OCI-LY1 (cell line): ENCODE measurements around the gene STXBP2.

Experiments used
- CTCF ChIP-seq: fragments of 200-600 bp; sonication (generic), shearing (Covaris generic); IDR thresholded peaks from 2 replicates; pipeline ENCODE4 v1.5.1; 2017; ENCODE audit warnings: mild to moderate bottlenecking, antibody characterized with exemption, low read length, moderate library complexity, mixed read lengths
- EZH2 ChIP-seq: fragments of 200-600 bp; sonication (generic), shearing (Covaris generic); IDR thresholded peaks from 2 replicates; pipeline ENCODE4 v1.8.0; 2017; ENCODE audit warnings: borderline replicate concordance, mixed run types, mild to moderate bottlenecking, antibody characterized with exemption, low read length, moderate library complexity, mixed read lengths

GRCh38 chr19:7596211-7596937 lies 40.5 kb upstream of the STXBP2 start:
- TF ChIP-seq CTCF = no peak
- no peak for TF ChIP-seq EZH2
